AG10803 (cell line): ENCODE data around the gene ADARB2.

Source experiments
- DNase-seq: peaks from one replicate; pipeline ENCODE4 v3.0.0; 2010; ENCODE audit warnings: low read depth
- H3K4me3 ChIP-seq: 2 replicates; pipeline ENCODE4 v1.5.1; 2011; ENCODE audit warnings: mild to moderate bottlenecking, low read length, control low read depth
- CTCF ChIP-seq: conservative IDR thresholded peaks from 2 replicates; pipeline ENCODE4 v1.5.1; 2011; ENCODE audit warnings: mild to moderate bottlenecking, low read length, control low read depth, inconsistent platforms

ADARB2 gene

GRCh38 chr10:1669433-1669832 lies 67.9 kb downstream of the ADARB2 start:
- no peak for DNase-seq
- no peak for TF ChIP-seq CTCF

DNA sequence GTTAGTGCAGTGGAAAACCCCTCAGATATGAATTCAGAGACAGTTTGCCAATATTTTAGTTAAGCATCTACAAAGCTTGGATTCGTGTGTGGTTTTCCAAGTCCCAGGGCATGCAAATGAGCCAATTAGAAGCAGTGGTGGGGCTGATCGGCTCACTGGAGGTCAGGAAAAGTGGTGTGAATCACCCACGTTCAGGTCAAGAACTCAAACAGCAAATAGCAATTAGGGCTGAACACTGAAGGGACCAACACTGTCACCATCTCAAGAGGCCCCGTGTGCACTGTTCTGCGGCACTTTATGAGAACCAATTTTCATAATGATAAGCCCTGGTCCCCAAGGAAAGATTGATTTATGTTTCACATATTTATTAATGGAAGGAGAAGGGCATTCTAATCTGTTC lies 68.9 kb downstream of the ADARB2 start:
- no peak overlapping the region for H3K4me3 ChIP-seq
- TF ChIP-seq CTCF, result no peak
- DNase-seq, result no peak

More at GRCh38 chr10:1669433-1669832, 67.9 kb downstream of the ADARB2 start:
- no peak overlapping the region for H3K4me3 ChIP-seq

GRCh38 chr10:1667392-1667791 lies 69.9 kb downstream of the ADARB2 start:
- TF ChIP-seq CTCF, result no peak
- H3K4me3 ChIP-seq, result no peak overlapping the region
- DNase-seq, result no peak

DNA sequence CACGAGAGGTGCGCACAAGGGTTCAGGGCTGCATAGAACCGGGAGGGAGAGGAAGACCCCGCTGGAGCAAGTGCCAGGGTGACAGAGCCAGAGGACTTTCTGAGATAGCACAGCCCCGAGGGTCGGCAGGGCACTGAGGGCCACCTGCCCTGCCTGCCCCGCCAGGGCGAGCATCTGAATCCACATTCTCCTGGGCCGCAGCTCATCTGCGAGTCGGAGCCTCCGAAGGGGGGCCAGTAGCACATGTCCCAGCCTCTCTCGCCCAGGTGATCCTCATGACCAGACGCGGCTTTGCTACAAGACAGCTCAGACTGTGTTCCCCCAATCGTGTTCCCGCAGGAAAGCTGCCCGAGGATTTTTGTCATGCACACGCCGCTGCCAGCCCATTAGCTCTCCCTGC lies 71.2 kb downstream of the ADARB2 start:
- TF ChIP-seq CTCF, result no peak
- no peak for DNase-seq
- no peak overlapping the region for H3K4me3 ChIP-seq

DNA sequence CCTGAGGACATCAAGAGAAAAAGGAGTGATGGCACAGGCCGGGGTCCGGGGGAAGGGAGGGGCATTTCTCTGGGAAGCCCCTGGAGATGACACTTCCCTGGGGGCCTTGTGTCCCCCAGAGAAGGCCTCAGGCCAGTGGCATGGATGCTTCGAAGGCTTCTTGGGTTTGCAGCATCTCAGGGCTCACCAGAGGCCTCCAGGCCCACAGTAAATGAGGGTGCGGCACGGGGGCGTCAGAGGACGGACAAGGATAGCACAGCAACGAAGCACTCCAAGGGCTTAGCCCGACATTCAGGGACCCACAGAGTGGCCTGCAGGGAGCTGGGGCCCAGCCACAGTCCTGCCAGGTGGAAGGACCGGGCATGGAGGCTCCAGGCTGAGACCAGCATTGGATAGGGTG lies 71.6 kb downstream of the ADARB2 start:
- no peak for TF ChIP-seq CTCF
- no peak for DNase-seq
- no peak overlapping the region for H3K4me3 ChIP-seq

GRCh38 chr10:1665021-1665661 lies 72.2 kb downstream of the ADARB2 start:
- DNase-seq, result no peak
- TF ChIP-seq CTCF, result no peak
- no peak overlapping the region for H3K4me3 ChIP-seq

DNA sequence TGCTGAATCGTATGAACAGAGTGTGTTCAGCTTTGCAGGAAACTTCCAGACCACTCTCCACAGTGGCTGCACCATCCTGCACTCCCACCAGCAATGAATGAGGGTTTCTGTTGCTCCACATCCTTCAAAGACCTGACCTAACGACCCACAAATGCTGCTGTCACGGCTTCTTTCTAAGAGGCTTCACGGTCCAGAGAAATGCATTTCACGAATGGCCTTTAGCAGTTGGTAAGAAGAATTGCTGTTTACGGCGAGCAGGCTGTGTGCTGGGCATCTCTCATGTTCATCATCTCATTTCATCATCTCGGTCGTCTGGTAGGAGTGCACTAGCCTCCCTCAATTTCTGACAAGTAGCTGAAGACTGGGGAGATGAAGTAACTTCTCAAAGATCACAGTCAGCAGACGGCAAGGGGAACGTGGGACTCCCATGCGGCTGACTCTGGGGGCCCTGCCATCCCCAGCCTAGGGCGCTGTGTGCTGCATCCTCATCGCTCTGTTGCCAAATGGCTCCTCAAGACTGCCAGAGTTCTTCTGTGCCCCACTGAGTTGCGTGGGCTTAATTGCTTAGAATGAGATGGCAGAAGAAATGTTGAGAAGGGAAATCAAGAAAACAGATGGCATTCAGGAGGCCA lies 72.9 kb downstream of the ADARB2 start:
- no peak for DNase-seq
- H3K4me3 ChIP-seq, result no peak overlapping the region
- no peak for TF ChIP-seq CTCF
